NCI-H146 (cell line): Measurements from ENCODE around the gene MALT1.
"Not testable (repeated sequence)": the region's sequence is repeated elsewhere in the genome, so short reads cannot be mapped to it uniquely, and the experiment has no call there.

Source experiments
- DNase-seq: peaks from one replicate; lab custom pipeline; 2025; lab: John Stamatoyannopoulos, UW

MALT1 gene

GRCh38 chr18:58653144-58653722, 18.0 kb upstream of the MALT1 start:
- not testable (repeated sequence) for DNase-seq

GRCh38 chr18:58653814-58654509, 17.3 kb upstream of the MALT1 start:
- DNase-seq = no peak

GRCh38 chr18:58654896-58655614, 16.2 kb upstream of the MALT1 start:
- no peak for DNase-seq

- DNase-seq = no peak
These were observed 14.2 kb upstream of the MALT1 start for GRCh38 chr18:58657081-58657480.

GRCh38 chr18:58657494-58657893, 13.8 kb upstream of the MALT1 start:
- no peak for DNase-seq

- no peak for DNase-seq
These were observed 11.6 kb upstream of the MALT1 start for GRCh38 chr18:58659691-58660090.

GRCh38 chr18:58660915-58661314, 10.3 kb upstream of the MALT1 start:
- DNase-seq = no peak

- no peak for DNase-seq
These were observed 9.8 kb upstream of the MALT1 start for GRCh38 chr18:58661423-58661822.

- DNase-seq = no peak
These were observed 9.1 kb upstream of the MALT1 start for GRCh38 chr18:58662118-58662517.

- no peak for DNase-seq
These were observed 5.1 kb upstream of the MALT1 start for GRCh38 chr18:58666176-58666575.

GRCh38 chr18:58668211-58668610, 3.1 kb upstream of the MALT1 start:
- DNase-seq = no peak

GRCh38 chr18:58668897-58669296, 2.4 kb upstream of the MALT1 start:
- no peak for DNase-seq

- peak; percentile 63 for DNase-seq
These were observed 1.4 kb upstream of the MALT1 start for GRCh38 chr18:58669731-58670378.

GRCh38 chr18:58670404-58671110, 708 bp upstream of the MALT1 start:
- peak; percentile 40 for DNase-seq

- DNase-seq = peak; percentile 88
These were observed 633 bp downstream of the MALT1 start for GRCh38 chr18:58671632-58672564.

GRCh38 chr18:58674159-58674558, 2.9 kb downstream of the MALT1 start:
- no peak for DNase-seq

- no peak for DNase-seq
These were observed 3.7 kb downstream of the MALT1 start for GRCh38 chr18:58674863-58675472.

- no peak for DNase-seq
These were observed 5.0 kb downstream of the MALT1 start for GRCh38 chr18:58676270-58676669.

GRCh38 chr18:58682429-58683069, 11.3 kb downstream of the MALT1 start:
- no peak for DNase-seq

- DNase-seq = no peak
These were observed 16.6 kb downstream of the MALT1 start for GRCh38 chr18:58687871-58688308.
